Keratinocyte (primary cell): ENCODE results near the gene MARK1. TPM values are rescaled to one million over a fixed set of nuclear protein-coding genes. Genes with fewer than 3 reads are reported as not detected.

ENCODE experiments used
- DNase-seq: peaks from one replicate; pipeline ENCODE4 v3.0.0-alpha.2; 2011; ENCODE audit warnings: low read depth, missing footprints, low spot score
- FAIRE-seq: peaks from 2 replicates; lab custom pipeline; 2011; peaks lifted over from hg19 to GRCh38; lab: Jason Lieb, UNC
- H2AFZ ChIP-seq: 2 replicates; pipeline ENCODE4 v1.6.0; 2012; ENCODE audit warnings: low read length, control low read depth, inconsistent platforms; ENCODE audit not compliant: control insufficient read depth
- H3K27ac ChIP-seq: 2 replicates; pipeline ENCODE4 v1.5.1; 2011; ENCODE audit warnings: low read length; ENCODE audit not compliant: control insufficient read depth, insufficient read depth
- H3K27me3 ChIP-seq: 3 replicates; pipeline ENCODE4 v1.6.0; 2011; ENCODE audit warnings: low read length; ENCODE audit not compliant: control insufficient read depth, insufficient read depth; ENCODE audit errors: extremely low read depth
- H3K36me3 ChIP-seq, 2 experiments: 2 replicates in 1 of 2; 3 replicates in 1 of 2; pipeline ENCODE4 v1.5.1; 2011; ENCODE audit warnings: low read length in 2 of 2, mild to moderate bottlenecking in 1 of 2; ENCODE audit not compliant: control insufficient read depth in 2 of 2, insufficient read depth in 2 of 2; ENCODE audit errors: extremely low read depth in 1 of 2
- H3K4me1 ChIP-seq: 3 replicates; pipeline ENCODE4 v1.5.1; 2011; ENCODE audit warnings: low read length; ENCODE audit not compliant: control insufficient read depth, insufficient read depth; ENCODE audit errors: extremely low read depth
- H3K4me2 ChIP-seq: 3 replicates; pipeline ENCODE4 v1.6.0; 2011; ENCODE audit warnings: low read depth, low read length; ENCODE audit not compliant: control insufficient read depth, insufficient read depth; ENCODE audit errors: extremely low read depth
- H3K4me3 ChIP-seq, 3 experiments: fragments of 200-600 bp in 1 of 3; sonication (generic) in 1 of 3; 2 replicates in 2 of 3; 3 replicates in 1 of 3; pipeline ENCODE4 v1.5.1; 2011 to 2016; ENCODE audit warnings: low read length in 3 of 3, mild to moderate bottlenecking in 3 of 3, control low read depth in 2 of 3, inconsistent platforms in 1 of 3, low read depth in 1 of 3, mixed read lengths in 1 of 3, mixed run types in 1 of 3, moderate library complexity in 1 of 3; ENCODE audit not compliant: control insufficient read depth in 2 of 3, insufficient read depth in 2 of 3; ENCODE audit errors: extremely low read depth in 1 of 3
- H3K79me2 ChIP-seq: 2 replicates; pipeline ENCODE4 v1.6.0; 2012; ENCODE audit warnings: low read length; ENCODE audit not compliant: control insufficient read depth, insufficient read depth
- H3K9ac ChIP-seq: 3 replicates; pipeline ENCODE4 v1.6.0; 2011; ENCODE audit warnings: low read length; ENCODE audit not compliant: control insufficient read depth, insufficient read depth; ENCODE audit errors: extremely low read depth
- H3K9me1 ChIP-seq: 3 replicates; pipeline ENCODE4 v1.6.0; 2011; ENCODE audit warnings: low read length; ENCODE audit not compliant: control insufficient read depth, insufficient read depth; ENCODE audit errors: extremely low read depth
- H3K9me3 ChIP-seq: 2 replicates; pipeline ENCODE4 v1.5.1; 2012; ENCODE audit warnings: low read depth, low read length; ENCODE audit not compliant: control insufficient read depth
- H4K20me1 ChIP-seq: 3 replicates; pipeline ENCODE4 v1.6.0; 2011; ENCODE audit warnings: low read length; ENCODE audit not compliant: control insufficient read depth, insufficient read depth; ENCODE audit errors: extremely low read depth
- EZH2 ChIP-seq: IDR thresholded peaks from one replicate; pipeline ENCODE4 v1.6.1; 2012; ENCODE audit warnings: inconsistent platforms, mild to moderate bottlenecking, low read length, moderate library complexity
- dilution Hi-C: fragments of 300-500 bp; cut with MboI; formaldehyde crosslinking; loops from one replicate; pipeline ENCODE4 v1.7.0; 2020; ENCODE audit warnings: low sequenced_read_pairs; ENCODE audit not compliant: extremely low pct_ligation_motif_present
- polyA plus RNA-seq, 5 experiments: library from polyadenylated mRNA; depleted of rRNA in 3 of 5; stranded (reverse) in 3 of 5; stranded (forward) in 1 of 5; unstranded in 1 of 5; fragments of >200 nt; gene quantifications; 1 replicate in 1 of 5; 2 replicates in 3 of 5; 3 replicates in 1 of 5; pipeline versions ENCODE4 v1.2.1 to v1.2.3, GENCODE V29; 2011 to 2012; ENCODE audit warnings: missing spikeins in 2 of 5, low read depth in 1 of 5, low replicate concordance in 1 of 5
- TF ChIP-seq, protein P1 (sequence below), 3 experiments: IDR thresholded peaks in 1 of 3; conservative IDR thresholded peaks in 1 of 3; optimal IDR thresholded peaks in 1 of 3; 2 replicates in 2 of 3; 3 replicates in 1 of 3; pipeline versions ENCODE3 to v1.5.1; 2011; ENCODE audit warnings: low read length in 3 of 3, mild to moderate bottlenecking in 3 of 3, moderate library complexity in 2 of 3, control low read depth in 1 of 3, inconsistent platforms in 1 of 3; ENCODE audit not compliant: insufficient read depth in 2 of 3; ENCODE audit errors: extremely low read depth in 1 of 3

The MARK1 gene
- polyA plus RNA-seq, 1 donor (not counting 4 experiments of a cell fraction or from before 2014, with no cell fraction given) = 8.4 TPM

- H3K36me3 ChIP-seq = no peaks in the 10 kb centered on the region
- no peaks in the 10 kb centered on the region for H3K4me1 ChIP-seq
- no peak overlapping the region for H3K4me2 ChIP-seq
- no peak overlapping the region for H3K9ac ChIP-seq
- H2AFZ ChIP-seq = no peak overlapping the region
- no peaks in the 10 kb centered on the region for H3K27me3 ChIP-seq
- H3K4me3 ChIP-seq = no peak overlapping the region
- dilution Hi-C loops = no loop called here
- no peaks in the 10 kb centered on the region for H3K9me3 ChIP-seq
- no peak for FAIRE-seq
- DNase-seq = no peak
- no peaks in the 10 kb centered on the region for H4K20me1 ChIP-seq
- H3K9me1 ChIP-seq = no peaks in the 10 kb centered on the region
- no peaks in the 10 kb centered on the region for H3K79me2 ChIP-seq
- H3K27ac ChIP-seq = no peak overlapping the region
- TF ChIP-seq, protein P1, sequence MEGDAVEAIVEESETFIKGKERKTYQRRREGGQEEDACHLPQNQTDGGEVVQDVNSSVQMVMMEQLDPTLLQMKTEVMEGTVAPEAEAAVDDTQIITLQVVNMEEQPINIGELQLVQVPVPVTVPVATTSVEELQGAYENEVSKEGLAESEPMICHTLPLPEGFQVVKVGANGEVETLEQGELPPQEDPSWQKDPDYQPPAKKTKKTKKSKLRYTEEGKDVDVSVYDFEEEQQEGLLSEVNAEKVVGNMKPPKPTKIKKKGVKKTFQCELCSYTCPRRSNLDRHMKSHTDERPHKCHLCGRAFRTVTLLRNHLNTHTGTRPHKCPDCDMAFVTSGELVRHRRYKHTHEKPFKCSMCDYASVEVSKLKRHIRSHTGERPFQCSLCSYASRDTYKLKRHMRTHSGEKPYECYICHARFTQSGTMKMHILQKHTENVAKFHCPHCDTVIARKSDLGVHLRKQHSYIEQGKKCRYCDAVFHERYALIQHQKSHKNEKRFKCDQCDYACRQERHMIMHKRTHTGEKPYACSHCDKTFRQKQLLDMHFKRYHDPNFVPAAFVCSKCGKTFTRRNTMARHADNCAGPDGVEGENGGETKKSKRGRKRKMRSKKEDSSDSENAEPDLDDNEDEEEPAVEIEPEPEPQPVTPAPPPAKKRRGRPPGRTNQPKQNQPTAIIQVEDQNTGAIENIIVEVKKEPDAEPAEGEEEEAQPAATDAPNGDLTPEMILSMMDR (optimal IDR thresholded peaks at IDR 0.05 in 1 of 3, IDR thresholded peaks at IDR 0.05 in 1 of 3, conservative IDR thresholded peaks at IDR 0.05 in 1 of 3; ENCODE audit: extremely low read depth in 1 of 3, insufficient read depth in 2 of 3, low read length in 3 of 3) = no peak
These were observed 181.2 kb downstream of the MARK1 start for GRCh38 chr1:220708936-220709801.

- H3K4me2 ChIP-seq = no peak overlapping the region
- H3K9ac ChIP-seq = no peak overlapping the region
- no peak overlapping the region for H3K27ac ChIP-seq
- no peak for TF ChIP-seq EZH2
- TF ChIP-seq, protein P1 (optimal IDR thresholded peaks at IDR 0.05 in 1 of 3, IDR thresholded peaks at IDR 0.05 in 1 of 3, conservative IDR thresholded peaks at IDR 0.05 in 1 of 3; ENCODE audit: extremely low read depth in 1 of 3, insufficient read depth in 2 of 3, low read length in 3 of 3) = no peak
- no peaks in the 10 kb centered on the region for H3K9me1 ChIP-seq
- H3K4me1 ChIP-seq = no peaks in the 10 kb centered on the region
- FAIRE-seq (no peak), DNase-seq (no peak)
- no peak overlapping the region for H2AFZ ChIP-seq
- no peaks in the 10 kb centered on the region for H3K79me2 ChIP-seq
- H3K4me3 ChIP-seq = no peak overlapping the region
- no peaks in the 10 kb centered on the region for H3K27me3 ChIP-seq
- no peaks in the 10 kb centered on the region for H3K36me3 ChIP-seq
- H3K9me3 ChIP-seq = no peaks in the 10 kb centered on the region
- no peaks in the 10 kb centered on the region for H4K20me1 ChIP-seq
- dilution Hi-C loops = no loop called here
These were observed 182.4 kb downstream of the MARK1 start for GRCh38 chr1:220710333-220710732.
